Measurements from ENCODE around the gene SLC16A8. TPM values are rescaled to one million over a fixed set of nuclear protein-coding genes. Genes with fewer than 3 reads are reported as not detected.
"Not testable (repeated sequence)": the region's sequence is repeated elsewhere in the genome, so short reads cannot be mapped to it uniquely, and the experiment has no call there.

The SLC16A8 gene
- total and polyA plus RNA-seq, 10 of the 15 experiments (the other 5 are each of a cell fraction or from before 2014, with no cell fraction given): not detected

GRCh38 chr22:38118182-38118581, 34.2 kb upstream of the SLC16A8 start:
- RAD21 ChIA-PET (ENCODE audit: unreplicated experiment): interaction anchor here (0.8 kb wide), 1 partner anchor 16 kb away, joined by 3 read pairs; no protein-coding TSS in a partner anchor
- Histone ChIP-seq H3K9me3 (replicated peaks; ENCODE audit: control insufficient read depth, insufficient read depth, low read length) (no peaks in the 10 kb centered on the region), H3K4me1 (ENCODE audit: control insufficient read depth, insufficient read depth, low read length) (no peaks in the 10 kb centered on the region), H3K27me3 (replicated peaks in 1 of 2; ENCODE audit: control insufficient read depth in 2 of 2, insufficient read depth in 2 of 2, low read length in 1 of 2) (no peaks in the 10 kb centered on the region), H3K79me2 (ENCODE audit: control insufficient read depth, insufficient read depth, low read length) (no peaks in the 10 kb centered on the region), H3K4me3 (no peak overlapping the region), H3K36me3 (ENCODE audit: control insufficient read depth in 2 of 2, insufficient read depth in 2 of 2, low read length in 1 of 2) (no peaks in the 10 kb centered on the region; a peak in 1 of 4 replicates), H3K27ac (ENCODE audit: control insufficient read depth, insufficient read depth) (no peak overlapping the region), H3K4me2 (ENCODE audit: control insufficient read depth, insufficient read depth) (no peak overlapping the region), H4K20me1 (ENCODE audit: control insufficient read depth, insufficient read depth) (no peaks in the 10 kb centered on the region), H3K9ac (ENCODE audit: control insufficient read depth, insufficient read depth, low read length) (no peak overlapping the region), H2AFZ (ENCODE audit: control insufficient read depth, low read depth, low read length) (no peak overlapping the region)
- CTCF ChIA-PET: interaction anchor here (1.7 kb wide), 1 partner anchor 66 kb away, joined by 7 read pairs; no protein-coding TSS in a partner anchor
- intact Hi-C loops (cut with micrococcal nuclease; ENCODE audit: unreplicated experiment): loop anchor here (10.0 kb wide), 2 partner anchors 97 to 237 kb away; no protein-coding TSS in a partner anchor
- POLR2A ChIA-PET: no interaction called here
- SMC1A ChIA-PET (ENCODE audit: uncharacterized antibody, unreplicated experiment): interaction anchor here (1.0 kb wide), 1 partner anchor 77 kb away, joined by 3 read pairs; no protein-coding TSS in a partner anchor
- WGBS (ENCODE audit: insufficient coverage, insufficient replicate concordance, low lambda C conversion rate, missing lambda C conversion rate): 68% methylated on average over 3 of the region's 3 CpGs
- in situ Hi-C loops (cut with MboI): no loop called here
- BruUV-seq (replicated peaks): no TSS peak
- DNase-seq (ENCODE audit: low read depth, low spot score) (no peak), ATAC-seq (no peak), FAIRE-seq (no peak)
- TF ChIP-seq ZNF592 (IDR thresholded peaks at IDR 0.05) (peak; percentile 54; the same call in 1 of the 2 replicates), ESRRA (IDR thresholded peaks at IDR 0.05; ENCODE audit: low read length) (no peak), SKIL (IDR thresholded peaks at IDR 0.05; ENCODE audit: low read depth, poor library complexity, severe bottlenecking) (no peak), ZNF687 (IDR thresholded peaks at IDR 0.05) (peak; percentile 30; the same call in 1 of the 2 replicates)

GRCh38 chr22:38117556-38117955, 33.6 kb upstream of the SLC16A8 start:
- ChIA-PET SMC1A (ENCODE audit: uncharacterized antibody, unreplicated experiment) (interaction anchor here (1.0 kb wide), 1 partner anchor 77 kb away, joined by 3 read pairs; no protein-coding TSS in a partner anchor), CTCF (interaction anchor here (1.7 kb wide), 1 partner anchor 65 kb away, joined by 7 read pairs; no protein-coding TSS in a partner anchor)
- WGBS (ENCODE audit: insufficient coverage, insufficient replicate concordance, low lambda C conversion rate, missing lambda C conversion rate): 93% methylated on average over 10 of the region's 10 CpGs
- H3K27me3 ChIP-seq (replicated peaks in 1 of 2; ENCODE audit: control insufficient read depth in 2 of 2, insufficient read depth in 2 of 2, low read length in 1 of 2); FAIRE-seq; H2AFZ ChIP-seq (ENCODE audit: control insufficient read depth, low read depth, low read length); POLR2A ChIA-PET; ATAC-seq; DNase-seq (ENCODE audit: low read depth, low spot score); H3K9ac ChIP-seq (ENCODE audit: control insufficient read depth, insufficient read depth, low read length); BruUV-seq (replicated peaks); H3K9me3 ChIP-seq (replicated peaks; ENCODE audit: control insufficient read depth, insufficient read depth, low read length); H3K4me3 ChIP-seq; H3K79me2 ChIP-seq (ENCODE audit: control insufficient read depth, insufficient read depth, low read length); H3K4me2 ChIP-seq (ENCODE audit: control insufficient read depth, insufficient read depth); H3K27ac ChIP-seq (ENCODE audit: control insufficient read depth, insufficient read depth); H3K4me1 ChIP-seq (ENCODE audit: control insufficient read depth, insufficient read depth, low read length); RAD21 ChIA-PET (ENCODE audit: unreplicated experiment); H3K36me3 ChIP-seq (ENCODE audit: control insufficient read depth in 2 of 2, insufficient read depth in 2 of 2, low read length in 1 of 2); H4K20me1 ChIP-seq (ENCODE audit: control insufficient read depth, insufficient read depth); in situ Hi-C loops (cut with MboI): not testable (repeated sequence)
- intact Hi-C loops (cut with micrococcal nuclease; ENCODE audit: unreplicated experiment): loop anchor here (10.0 kb wide), 2 partner anchors 97 to 237 kb away; no protein-coding TSS in a partner anchor

Measured in GM12878 (cell line).